ENCODE results near the gene CACYBP.

- TF ChIP-seq POLR2A (IDR thresholded peaks at IDR 0.05; ENCODE audit: low read length) (no peak), GATA1 (IDR thresholded peaks at IDR 0.05; ENCODE audit: low read depth, low read length) (no peak)
These were observed 24.0 kb upstream of the CACYBP start for GRCh38 chr1:174975764-174976163.

Measured in erythroblast (primary cell).